ENCODE results near the gene SEMA4B. TPM values are rescaled to one million over a fixed set of nuclear protein-coding genes. Genes with fewer than 3 reads are reported as not detected.
A peak's percentile ranks its signal among the peaks of the same experiment; 100 is the strongest.
"Not testable (repeated sequence)": the region's sequence is repeated elsewhere in the genome, so short reads cannot be mapped to it uniquely, and the experiment has no call there.

SEMA4B gene
- total and polyA plus RNA-seq, 2 donors from 2014 or later: 28.7 to 190 TPM

DNA sequence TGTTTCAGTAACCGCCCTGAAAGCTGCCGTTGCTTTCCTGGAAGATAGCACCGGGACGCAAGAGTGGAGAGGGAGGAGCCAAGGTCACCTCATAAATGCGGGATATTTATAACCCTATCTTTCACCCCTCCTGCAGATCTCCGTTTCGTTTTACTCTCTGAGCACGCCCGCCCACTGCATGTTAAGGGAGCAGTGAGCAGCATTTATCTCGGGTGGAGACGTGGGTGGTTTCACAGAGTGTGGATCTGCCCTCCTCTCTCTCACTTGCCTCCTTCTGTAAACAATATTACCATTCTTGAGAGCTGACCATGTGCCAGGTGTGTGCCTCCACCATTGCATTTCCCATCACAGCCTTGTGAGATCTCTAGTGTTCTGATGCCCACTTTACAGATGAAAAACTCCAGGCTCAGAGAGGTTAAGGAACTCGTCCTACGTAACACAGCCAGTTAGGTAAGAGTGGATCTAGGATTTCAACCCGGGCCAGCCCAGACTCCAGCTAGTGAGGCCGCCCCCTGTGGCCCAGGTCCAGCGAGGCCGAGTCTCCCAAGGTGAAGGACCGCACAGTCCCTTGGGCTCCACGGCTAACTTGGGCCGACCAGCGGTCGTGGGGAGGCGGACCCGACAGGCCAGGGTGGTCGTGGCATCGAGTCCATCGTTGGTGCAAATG lies 16.9 kb upstream of the SEMA4B start:
- intact Hi-C loops (cut with DNase I): no loop called here
- Histone ChIP-seq H3K27me3 (ENCODE audit: control insufficient read depth, insufficient read depth, low read length) (no peaks in the 10 kb centered on the region), H3K9me3 (ENCODE audit: control insufficient read depth in 2 of 3, insufficient read depth in 1 of 3, low read length in 3 of 3) (no peaks in the 10 kb centered on the region), H3K27ac (ENCODE audit: low read depth in 2 of 2, low read length in 2 of 2) (peak overlapping the region; percentile 97 to 98), H3K9ac (ENCODE audit: low read length in 3 of 3) (peak overlapping the region; percentile 5 to 94 (median 62)), H3K36me3 (ENCODE audit: control insufficient read depth in 2 of 3, insufficient read depth in 3 of 3, low read length in 3 of 3) (no peaks in the 10 kb centered on the region), H3K4me1 (ENCODE audit: control insufficient read depth in 2 of 3, insufficient read depth in 2 of 3, low read depth in 1 of 3, low read length in 3 of 3) (peaks cover 0 to 13% (median 5%) of the 10 kb centered on the region in 3 donors), H3K4me3 (ENCODE audit: low read length in 3 of 3) (peak overlapping the region; percentile 34 to 64 (median 59))
- TF ChIP-seq, protein P1, sequence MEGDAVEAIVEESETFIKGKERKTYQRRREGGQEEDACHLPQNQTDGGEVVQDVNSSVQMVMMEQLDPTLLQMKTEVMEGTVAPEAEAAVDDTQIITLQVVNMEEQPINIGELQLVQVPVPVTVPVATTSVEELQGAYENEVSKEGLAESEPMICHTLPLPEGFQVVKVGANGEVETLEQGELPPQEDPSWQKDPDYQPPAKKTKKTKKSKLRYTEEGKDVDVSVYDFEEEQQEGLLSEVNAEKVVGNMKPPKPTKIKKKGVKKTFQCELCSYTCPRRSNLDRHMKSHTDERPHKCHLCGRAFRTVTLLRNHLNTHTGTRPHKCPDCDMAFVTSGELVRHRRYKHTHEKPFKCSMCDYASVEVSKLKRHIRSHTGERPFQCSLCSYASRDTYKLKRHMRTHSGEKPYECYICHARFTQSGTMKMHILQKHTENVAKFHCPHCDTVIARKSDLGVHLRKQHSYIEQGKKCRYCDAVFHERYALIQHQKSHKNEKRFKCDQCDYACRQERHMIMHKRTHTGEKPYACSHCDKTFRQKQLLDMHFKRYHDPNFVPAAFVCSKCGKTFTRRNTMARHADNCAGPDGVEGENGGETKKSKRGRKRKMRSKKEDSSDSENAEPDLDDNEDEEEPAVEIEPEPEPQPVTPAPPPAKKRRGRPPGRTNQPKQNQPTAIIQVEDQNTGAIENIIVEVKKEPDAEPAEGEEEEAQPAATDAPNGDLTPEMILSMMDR (IDR thresholded peaks at IDR 0.05; ENCODE audit: borderline replicate concordance, extremely low read depth, insufficient read depth): no peak
- DNase-seq (peak; percentile 84 to 95 (median 86)), FAIRE-seq (no peak)

DNA sequence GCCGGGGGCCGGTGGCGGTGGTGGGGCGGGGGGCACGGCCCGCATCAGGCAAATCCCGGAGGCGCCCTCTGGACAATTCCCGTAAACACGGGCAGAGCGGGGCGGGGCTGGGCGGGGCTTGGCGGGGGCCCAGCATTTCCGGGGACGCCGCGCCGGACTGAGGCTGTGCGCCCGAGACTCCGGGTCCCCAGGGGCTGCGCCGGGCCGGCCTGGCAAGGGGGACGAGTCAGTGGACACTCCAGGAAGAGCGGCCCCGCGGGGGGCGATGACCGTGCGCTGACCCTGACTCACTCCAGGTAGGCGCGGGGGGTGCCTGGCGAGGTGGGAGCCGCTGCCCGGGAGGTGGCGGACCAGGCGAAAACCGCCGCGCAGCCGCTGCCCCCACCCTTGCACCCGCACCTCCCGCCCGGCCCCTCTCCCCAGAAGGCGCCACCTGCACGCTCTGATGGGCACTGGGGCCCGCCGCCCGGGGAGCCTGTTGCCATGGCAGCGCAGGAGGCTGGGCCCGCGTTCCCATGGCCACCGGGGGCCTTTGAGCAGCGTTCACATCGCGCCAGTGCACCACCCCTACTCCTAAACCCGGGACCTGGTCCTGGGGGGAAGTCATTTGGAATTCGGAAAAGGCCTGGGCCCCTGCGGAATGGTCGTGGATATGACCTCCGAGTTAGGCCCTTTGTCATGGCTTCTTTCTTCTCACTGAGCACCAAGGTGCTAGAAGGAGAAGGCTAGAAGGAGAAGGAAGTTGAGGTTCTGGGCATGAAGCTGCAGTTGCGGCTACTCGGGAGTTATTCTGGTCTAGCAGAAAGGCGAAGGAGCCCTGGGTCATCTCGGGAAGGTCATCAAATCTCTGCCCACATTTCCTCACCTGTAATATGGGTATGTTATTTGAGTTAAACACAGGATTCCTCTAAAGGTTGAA lies 16.1 kb upstream of the SEMA4B start:
- Histone ChIP-seq H3K27ac (ENCODE audit: low read depth in 2 of 2, low read length in 2 of 2) (peak overlapping the region; percentile 97 to 98), H3K27me3 (ENCODE audit: control insufficient read depth, insufficient read depth, low read length) (no peaks in the 10 kb centered on the region), H3K4me3 (ENCODE audit: low read length in 3 of 3) (peak overlapping the region; percentile 34 to 84 (median 64)), H3K9me3 (ENCODE audit: control insufficient read depth in 2 of 3, insufficient read depth in 1 of 3, low read length in 3 of 3) (no peaks in the 10 kb centered on the region), H3K4me1 (ENCODE audit: control insufficient read depth in 2 of 3, insufficient read depth in 2 of 3, low read depth in 1 of 3, low read length in 3 of 3) (peaks cover 0 to 17% (median 5%) of the 10 kb centered on the region in 3 donors), H3K36me3 (ENCODE audit: control insufficient read depth in 2 of 3, insufficient read depth in 3 of 3, low read length in 3 of 3) (no peaks in the 10 kb centered on the region), H3K9ac (ENCODE audit: low read length in 3 of 3) (peak overlapping the region in 2 of 3 donors; percentile 1 to 94)
- intact Hi-C loops (cut with DNase I): no loop called here
- TF ChIP-seq, protein P1 (IDR thresholded peaks at IDR 0.05; ENCODE audit: borderline replicate concordance, extremely low read depth, insufficient read depth): no peak
- DNase-seq (peak; percentile 90 to 95 (median 91)), FAIRE-seq (no peak)

DNA sequence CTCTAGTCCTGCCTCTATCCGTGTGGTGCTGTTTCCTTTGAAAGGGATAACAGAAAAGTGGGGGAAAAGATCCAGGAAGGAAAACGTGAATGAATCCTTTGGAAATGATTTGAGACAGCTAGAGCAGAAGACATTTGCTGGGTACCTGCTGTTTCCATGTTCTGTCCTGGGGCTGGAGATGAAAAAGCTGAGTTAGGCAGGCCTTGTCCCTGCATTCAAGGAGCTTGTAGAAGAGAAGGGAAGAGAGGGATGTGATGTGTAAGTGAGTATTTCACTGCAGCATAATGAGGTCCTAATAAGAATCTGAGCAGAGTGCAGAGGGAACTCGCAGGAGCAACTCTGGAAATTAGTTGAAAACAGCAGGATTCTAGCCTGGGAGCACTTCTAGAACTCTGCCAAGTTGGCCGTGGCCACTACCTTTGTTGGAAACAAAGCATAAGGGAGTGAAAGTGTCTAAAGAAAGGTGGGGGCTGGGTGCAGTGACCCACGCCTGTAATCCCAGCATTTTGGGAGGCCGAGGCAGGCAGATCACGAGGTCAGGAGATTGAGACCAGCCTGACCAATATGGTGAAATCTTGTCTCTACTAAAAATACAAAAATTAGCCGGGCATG lies 13.8 kb upstream of the SEMA4B start:
- DNase-seq: no peak
- Histone ChIP-seq H3K36me3 (ENCODE audit: control insufficient read depth in 2 of 3, insufficient read depth in 3 of 3, low read length in 3 of 3) (no peaks in the 10 kb centered on the region), H3K4me1 (ENCODE audit: control insufficient read depth in 2 of 3, insufficient read depth in 2 of 3, low read depth in 1 of 3, low read length in 3 of 3) (peaks cover 0 to 38% (median 20%) of the 10 kb centered on the region in 3 donors), H3K9ac (ENCODE audit: low read length in 3 of 3) (no peak overlapping the region), H3K9me3 (ENCODE audit: control insufficient read depth in 2 of 3, insufficient read depth in 1 of 3, low read length in 3 of 3) (no peaks in the 10 kb centered on the region), H3K4me3 (ENCODE audit: low read length in 3 of 3) (peak overlapping the region in 1 of 3 donors; percentile 21), H3K27me3 (ENCODE audit: control insufficient read depth, insufficient read depth, low read length) (no peaks in the 10 kb centered on the region), H3K27ac (ENCODE audit: low read depth in 2 of 2, low read length in 2 of 2) (peak overlapping the region in 1 of 2 donors; percentile 60)
- TF ChIP-seq, protein P1 (IDR thresholded peaks at IDR 0.05; ENCODE audit: borderline replicate concordance, extremely low read depth, insufficient read depth): no peak
- intact Hi-C loops (cut with DNase I): no loop called here
- no peak for FAIRE-seq

DNA sequence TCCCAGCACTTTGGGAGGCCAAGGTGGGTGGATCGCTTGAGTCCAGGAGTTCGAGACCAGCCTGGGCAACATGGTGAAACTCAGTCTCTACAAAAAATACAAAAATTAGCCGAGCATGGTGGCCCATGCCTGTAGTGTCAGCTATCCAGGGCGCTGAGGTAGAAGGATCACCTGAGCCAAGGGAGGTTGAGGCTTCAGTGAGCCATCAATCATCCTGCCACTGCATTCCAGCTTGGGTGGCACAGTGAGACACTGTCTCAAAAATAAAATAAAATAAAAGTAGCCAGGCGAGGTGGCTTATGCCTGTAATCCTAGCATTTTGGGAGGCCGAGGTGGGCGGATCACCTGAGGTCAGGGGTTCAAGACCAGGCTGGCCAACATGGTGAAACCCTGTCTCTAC lies 13.1 kb upstream of the SEMA4B start:
- H3K36me3 ChIP-seq (ENCODE audit: control insufficient read depth in 2 of 3, insufficient read depth in 3 of 3, low read length in 3 of 3); H3K9me3 ChIP-seq (ENCODE audit: control insufficient read depth in 2 of 3, insufficient read depth in 1 of 3, low read length in 3 of 3); DNase-seq; H3K4me3 ChIP-seq (ENCODE audit: low read length in 3 of 3); H3K27me3 ChIP-seq (ENCODE audit: control insufficient read depth, insufficient read depth, low read length); intact Hi-C loops (cut with DNase I); FAIRE-seq; H3K27ac ChIP-seq (ENCODE audit: low read depth in 2 of 2, low read length in 2 of 2); H3K9ac ChIP-seq (ENCODE audit: low read length in 3 of 3): not testable (repeated sequence)
- H3K4me1 ChIP-seq (ENCODE audit: control insufficient read depth in 2 of 3, insufficient read depth in 2 of 3, low read depth in 1 of 3, low read length in 3 of 3): peaks cover 0 to 43% (median 26%) of the 10 kb centered on the region in 3 donors
